Measurements from ENCODE around the gene MIDN. TPM values are rescaled to one million over a fixed set of nuclear protein-coding genes. Genes with fewer than 3 reads are reported as not detected.

MIDN gene
- total and polyA plus RNA-seq, 2 donors (not counting 3 experiments of a cell fraction or from before 2014, with no cell fraction given), result 20.0 to 85.9 TPM

- Histone ChIP-seq H3K79me2 (ENCODE audit: control insufficient read depth, insufficient read depth, low read length) (peaks cover 1% of the 10 kb centered on the region), H3K4me1 (ENCODE audit: control insufficient read depth, extremely low read depth, insufficient read depth, low read length) (peaks cover 55% of the 10 kb centered on the region), H3K27me3 (ENCODE audit: control insufficient read depth in 2 of 2, insufficient read depth in 2 of 2, low read length in 2 of 2) (no peaks in the 10 kb centered on the region), H3K9ac (replicated peaks; ENCODE audit: extremely low read depth, insufficient read depth, low read length) (peak overlapping the region; percentile 44), H2AFZ (ENCODE audit: low read depth, low read length) (no peak overlapping the region), H3K4me3 (replicated peaks in 1 of 3; ENCODE audit: insufficient read depth in 1 of 3, low read depth in 1 of 3, low read length in 3 of 3) (no peak overlapping the region), H3K4me2 (ENCODE audit: insufficient read depth, low read length) (peak overlapping the region; percentile 61), H3K36me3 (ENCODE audit: control insufficient read depth in 2 of 2, extremely low read depth in 1 of 2, insufficient read depth in 2 of 2, low read length in 2 of 2) (peaks cover 2% of the 10 kb centered on the region in 2 experiments), H3K9me1 (replicated peaks; ENCODE audit: control insufficient read depth, extremely low read depth, insufficient read depth, low read length) (no peaks in the 10 kb centered on the region), H4K20me1 (replicated peaks; ENCODE audit: control insufficient read depth, extremely low read depth, insufficient read depth, low read length) (no peaks in the 10 kb centered on the region), H3K9me3 (replicated peaks; ENCODE audit: control insufficient read depth, insufficient read depth, low read length) (no peaks in the 10 kb centered on the region), H3K27ac (ENCODE audit: insufficient read depth, low read depth, low read length) (peak overlapping the region; percentile 78)
- DNase-seq (ENCODE audit: low read depth, low spot score) (no peak), FAIRE-seq (no peak)
- no peak for TF ChIP-seq GATA2 (IDR thresholded peaks at IDR 0.05; ENCODE audit: insufficient read depth, insufficient read length, low read depth, low read length)
- TF ChIP-seq EZH2 (IDR thresholded peaks at IDR 0.05; ENCODE audit: borderline replicate concordance, low read depth, low read length, severe bottlenecking), result no peak
- TF ChIP-seq MYC (IDR thresholded peaks at IDR 0.05; ENCODE audit: low read depth, low read length), result no peak
- no peak for TF ChIP-seq POLR2AphosphoS5 (IDR thresholded peaks at IDR 0.05; ENCODE audit: insufficient read depth, low read depth, low read length)
- TF ChIP-seq FOS (IDR thresholded peaks at IDR 0.05; ENCODE audit: borderline replicate concordance, insufficient read depth, low read length), result no peak
- no peak for TF ChIP-seq POLR2A (IDR thresholded peaks at IDR 0.05; ENCODE audit: low read depth, low read length)
- no peak for TF ChIP-seq CTCF (IDR thresholded peaks at IDR 0.05; ENCODE audit: extremely low read depth in 1 of 2, insufficient read depth in 1 of 2, low read depth in 1 of 2, low read length in 2 of 2)
- TF ChIP-seq MAX (IDR thresholded peaks at IDR 0.05; ENCODE audit: insufficient read depth, insufficient read length), result no peak
- TF ChIP-seq JUN (IDR thresholded peaks at IDR 0.05; ENCODE audit: borderline replicate concordance, insufficient read depth, insufficient read length, low read depth), result no peak
- intact Hi-C loops (cut with micrococcal nuclease) (no loop called here), dilution Hi-C loops (cut with MboI; ENCODE audit: extremely low pct_ligation_motif_present, low sequenced_read_pairs) (no loop called here)
- ChIA-PET CTCF (interaction anchor here (1.5 to 7.8 kb wide), 3 partner anchors 9 to 18 kb away, joined by 3 to 63 read pairs (median 8); no protein-coding TSS in a partner anchor), POLR2A (interaction anchor here (1.4 kb wide), 1 partner anchor 9 kb away, joined by 8 read pairs; no protein-coding TSS in a partner anchor)
- no TSS peak for BruUV-seq (replicated peaks)
Observed at GRCh38 chr19:1261798-1262622, 13.6 kb downstream of the MIDN start.

Data from endothelial cell of umbilical vein (primary cell).